SK-N-SH treated with all-trans-retinoic acid at 6 μM for 48 hours (cell line): ENCODE data around the gene HHATL.

Source experiments
- ATAC-seq: fragments of 200-7000 bp; cut with Tn5 transposase; 3 replicates; pipeline ENCODE4 v1.9.1; 2020; ENCODE audit warnings: mild to moderate bottlenecking, moderate library complexity
- ARNTL ChIP-seq: fragments of 450-650 bp; formaldehyde crosslinking; IDR thresholded peaks from 2 replicates; pipeline ENCODE4 v1.5.0; 2020; ENCODE audit warnings: low read depth, mild to moderate bottlenecking, moderate library complexity, borderline replicate concordance
- BACH2 ChIP-seq: fragments of 250-450 bp; sonication (Bioruptor Pico); IDR thresholded peaks from 2 replicates; pipeline ENCODE4 v1.9.0; 2021; ENCODE audit warnings: mild to moderate bottlenecking, borderline replicate concordance
- CSDC2 ChIP-seq: fragments of 250-450 bp; sonication (Bioruptor Pico); IDR thresholded peaks from 2 replicates; pipeline ENCODE4 v1.5.0; 2020; ENCODE audit warnings: mild to moderate bottlenecking, moderate library complexity
- ESRRG ChIP-seq: fragments of 250-450 bp; sonication (Bioruptor Pico); IDR thresholded peaks from 2 replicates; pipeline ENCODE4 v1.6.1; 2021; ENCODE audit warnings: mild to moderate bottlenecking
- GLIS3 ChIP-seq: fragments of 250-450 bp; sonication (Bioruptor Pico); IDR thresholded peaks from 2 replicates; pipeline ENCODE4 v1.5.0; 2020; ENCODE audit warnings: mild to moderate bottlenecking, moderate library complexity
- ISL1 ChIP-seq: fragments of 250-450 bp; sonication (Bioruptor Pico); IDR thresholded peaks from 2 replicates; pipeline ENCODE4 v2.1.2; 2022; ENCODE audit warnings: mild to moderate bottlenecking, moderate library complexity
- RARB ChIP-seq: fragments of 250-450 bp; sonication (Bioruptor Pico); IDR thresholded peaks from 2 replicates; pipeline ENCODE4 v1.8.0; 2021; ENCODE audit warnings: mild to moderate bottlenecking, moderate library complexity
- SNAI2 ChIP-seq: fragments of 250-450 bp; sonication (Bioruptor Pico); IDR thresholded peaks from 2 replicates; pipeline ENCODE4 v1.5.0; 2020; ENCODE audit warnings: mild to moderate bottlenecking, moderate library complexity
- TCF4 ChIP-seq: fragments of 250-450 bp; sonication (Bioruptor Pico); IDR thresholded peaks from 2 replicates; pipeline ENCODE4 v1.8.0; 2021; ENCODE audit warnings: mild to moderate bottlenecking, moderate library complexity, borderline replicate concordance
- TOX ChIP-seq: fragments of 250-450 bp; sonication (Bioruptor Pico); IDR thresholded peaks from 2 replicates; pipeline ENCODE4 v1.8.0; 2021; ENCODE audit warnings: mild to moderate bottlenecking, moderate library complexity, borderline replicate concordance
- ZC3H10 ChIP-seq: fragments of 250-450 bp; sonication (Bioruptor Pico); IDR thresholded peaks from 2 replicates; pipeline ENCODE4 v1.5.1; 2021; ENCODE audit warnings: mild to moderate bottlenecking, moderate library complexity
- ZNF565 ChIP-seq: fragments of 450-650 bp; formaldehyde crosslinking; conservative IDR thresholded peaks from 2 replicates; pipeline ENCODE4 v1.5.0; 2020; ENCODE audit warnings: low read depth, mild to moderate bottlenecking, moderate library complexity
- ZNF70 ChIP-seq: fragments of 450-650 bp; formaldehyde crosslinking; IDR thresholded peaks from 2 replicates; pipeline ENCODE4 v1.5.0; 2020; ENCODE audit warnings: mild to moderate bottlenecking, moderate library complexity
- ZNF8 ChIP-seq: fragments of 450-650 bp; formaldehyde crosslinking; IDR thresholded peaks from 2 replicates; pipeline ENCODE4 v1.5.0; 2020; ENCODE audit warnings: mild to moderate bottlenecking, moderate library complexity
- TF ChIP-seq, protein P1 (sequence below): fragments of 250-450 bp; sonication (Bioruptor Pico); IDR thresholded peaks from 2 replicates; pipeline ENCODE4 v1.8.0; 2021; ENCODE audit warnings: low read depth, mild to moderate bottlenecking, moderate library complexity, borderline replicate concordance
- TF ChIP-seq, protein P2 (sequence below): fragments of 250-450 bp; sonication (Bioruptor Pico); IDR thresholded peaks from 2 replicates; pipeline ENCODE4 v1.5.0; 2020; ENCODE audit warnings: mild to moderate bottlenecking, moderate library complexity
- TF ChIP-seq, protein P3 (sequence below): fragments of 250-450 bp; sonication (Bioruptor Pico); IDR thresholded peaks from 2 replicates; pipeline ENCODE4 v1.5.1; 2021; ENCODE audit warnings: mild to moderate bottlenecking, moderate library complexity
- TF ChIP-seq, protein P4 (sequence below): fragments of 250-450 bp; sonication (Bioruptor Pico); IDR thresholded peaks from 2 replicates; pipeline ENCODE4 v1.5.1; 2020; ENCODE audit warnings: low read depth, mild to moderate bottlenecking, moderate library complexity
- TF ChIP-seq, protein P5 (sequence below): fragments of 250-450 bp; sonication (Bioruptor Pico); IDR thresholded peaks from 2 replicates; pipeline ENCODE4 v1.8.0; 2020; ENCODE audit warnings: mild to moderate bottlenecking, moderate library complexity, borderline replicate concordance

Gene HHATL

DNA sequence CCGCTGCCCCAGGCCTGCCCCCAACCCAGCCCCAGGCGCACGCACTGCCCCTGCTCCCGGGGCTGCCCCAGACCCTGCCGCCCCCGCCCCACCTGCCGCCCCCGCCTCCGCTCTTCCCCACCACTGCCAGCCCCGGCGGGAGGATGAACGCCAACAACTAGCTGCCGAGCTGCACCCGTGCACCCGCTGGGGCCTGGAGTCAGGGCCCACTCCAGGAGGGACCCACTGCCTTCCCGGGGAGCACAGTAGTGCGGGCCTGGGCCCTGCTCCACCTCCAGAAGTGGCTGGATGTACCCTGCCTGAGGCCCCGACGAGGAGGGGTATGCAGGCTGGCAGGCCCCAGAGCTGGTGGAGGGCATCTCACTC is 38.2 kb downstream of the HHATL start:
- TF ChIP-seq, protein P1, sequence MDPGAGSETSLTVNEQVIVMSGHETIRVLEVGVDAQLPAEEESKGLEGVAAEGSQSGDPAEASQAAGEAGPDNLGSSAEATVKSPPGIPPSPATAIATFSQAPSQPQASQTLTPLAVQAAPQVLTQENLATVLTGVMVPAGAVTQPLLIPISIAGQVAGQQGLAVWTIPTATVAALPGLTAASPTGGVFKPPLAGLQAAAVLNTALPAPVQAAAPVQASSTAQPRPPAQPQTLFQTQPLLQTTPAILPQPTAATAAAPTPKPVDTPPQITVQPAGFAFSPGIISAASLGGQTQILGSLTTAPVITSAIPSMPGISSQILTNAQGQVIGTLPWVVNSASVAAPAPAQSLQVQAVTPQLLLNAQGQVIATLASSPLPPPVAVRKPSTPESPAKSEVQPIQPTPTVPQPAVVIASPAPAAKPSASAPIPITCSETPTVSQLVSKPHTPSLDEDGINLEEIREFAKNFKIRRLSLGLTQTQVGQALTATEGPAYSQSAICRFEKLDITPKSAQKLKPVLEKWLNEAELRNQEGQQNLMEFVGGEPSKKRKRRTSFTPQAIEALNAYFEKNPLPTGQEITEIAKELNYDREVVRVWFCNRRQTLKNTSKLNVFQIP (CRISPR knock-in tag) = no peak
- TF ChIP-seq ZC3H10 (no peak), RARB (CRISPR knock-in tag) (no peak), ZNF8 (CRISPR knock-in tag) (no peak), GLIS3 (CRISPR knock-in tag) (no peak), ZNF70 (no peak), SNAI2 (CRISPR knock-in tag) (no peak)
- TF ChIP-seq, protein P2, sequence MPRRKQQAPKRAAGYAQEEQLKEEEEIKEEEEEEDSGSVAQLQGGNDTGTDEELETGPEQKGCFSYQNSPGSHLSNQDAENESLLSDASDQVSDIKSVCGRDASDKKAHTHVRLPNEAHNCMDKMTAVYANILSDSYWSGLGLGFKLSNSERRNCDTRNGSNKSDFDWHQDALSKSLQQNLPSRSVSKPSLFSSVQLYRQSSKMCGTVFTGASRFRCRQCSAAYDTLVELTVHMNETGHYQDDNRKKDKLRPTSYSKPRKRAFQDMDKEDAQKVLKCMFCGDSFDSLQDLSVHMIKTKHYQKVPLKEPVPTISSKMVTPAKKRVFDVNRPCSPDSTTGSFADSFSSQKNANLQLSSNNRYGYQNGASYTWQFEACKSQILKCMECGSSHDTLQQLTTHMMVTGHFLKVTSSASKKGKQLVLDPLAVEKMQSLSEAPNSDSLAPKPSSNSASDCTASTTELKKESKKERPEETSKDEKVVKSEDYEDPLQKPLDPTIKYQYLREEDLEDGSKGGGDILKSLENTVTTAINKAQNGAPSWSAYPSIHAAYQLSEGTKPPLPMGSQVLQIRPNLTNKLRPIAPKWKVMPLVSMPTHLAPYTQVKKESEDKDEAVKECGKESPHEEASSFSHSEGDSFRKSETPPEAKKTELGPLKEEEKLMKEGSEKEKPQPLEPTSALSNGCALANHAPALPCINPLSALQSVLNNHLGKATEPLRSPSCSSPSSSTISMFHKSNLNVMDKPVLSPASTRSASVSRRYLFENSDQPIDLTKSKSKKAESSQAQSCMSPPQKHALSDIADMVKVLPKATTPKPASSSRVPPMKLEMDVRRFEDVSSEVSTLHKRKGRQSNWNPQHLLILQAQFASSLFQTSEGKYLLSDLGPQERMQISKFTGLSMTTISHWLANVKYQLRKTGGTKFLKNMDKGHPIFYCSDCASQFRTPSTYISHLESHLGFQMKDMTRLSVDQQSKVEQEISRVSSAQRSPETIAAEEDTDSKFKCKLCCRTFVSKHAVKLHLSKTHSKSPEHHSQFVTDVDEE = no peak
- no peak for ATAC-seq

DNA sequence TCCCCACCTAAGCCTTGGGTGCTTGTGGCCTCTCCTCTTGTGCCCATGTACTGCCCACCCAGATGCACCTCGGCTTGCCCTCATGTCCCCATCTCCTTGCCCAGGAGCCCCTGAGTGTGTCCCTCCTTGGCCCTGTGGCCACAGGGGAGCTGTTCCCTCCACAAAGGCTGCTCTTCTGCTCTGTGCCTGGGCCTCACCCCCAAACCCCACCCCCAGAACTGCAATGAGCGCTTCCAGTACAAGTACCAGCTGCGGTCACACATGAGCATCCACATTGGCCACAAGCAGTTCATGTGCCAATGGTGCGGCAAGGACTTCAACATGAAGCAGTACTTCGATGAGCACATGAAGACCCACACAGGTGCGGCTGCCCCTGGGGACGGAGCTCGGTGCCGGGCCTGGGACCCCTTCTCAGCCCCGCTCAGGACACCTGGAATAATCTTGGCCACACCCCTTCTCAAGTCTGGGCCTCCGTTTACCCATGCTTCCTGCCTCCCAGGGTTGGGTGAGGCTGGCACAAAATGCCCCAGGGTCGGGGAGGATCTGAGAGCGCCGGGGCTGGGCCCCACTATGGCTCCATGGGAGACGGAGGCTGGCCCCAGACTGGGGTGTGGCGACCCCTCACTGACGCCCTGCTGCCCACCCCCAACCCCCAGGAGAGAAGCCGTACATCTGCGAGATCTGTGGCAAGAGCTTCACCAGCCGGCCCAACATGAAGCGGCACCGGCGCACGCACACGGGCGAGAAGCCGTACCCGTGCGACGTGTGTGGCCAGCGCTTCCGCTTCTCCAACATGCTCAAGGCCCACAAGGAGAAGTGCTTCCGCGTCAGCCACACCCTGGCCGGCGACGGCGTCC is 38.8 kb downstream of the HHATL start:
- TF ChIP-seq ESRRG (CRISPR knock-in tag) (no peak), ZNF565 (CRISPR knock-in tag) (no peak), ZNF70 (no peak), BACH2 (CRISPR knock-in tag) (no peak), TOX (CRISPR knock-in tag) (no peak), GLIS3 (CRISPR knock-in tag) (no peak), SNAI2 (CRISPR knock-in tag) (no peak), RARB (CRISPR knock-in tag) (no peak), ISL1 (no peak), ARNTL (no peak), CSDC2 (CRISPR knock-in tag) (no peak), TCF4 (CRISPR knock-in tag) (no peak)
- TF ChIP-seq, protein P2 = no peak
- TF ChIP-seq, protein P3, sequence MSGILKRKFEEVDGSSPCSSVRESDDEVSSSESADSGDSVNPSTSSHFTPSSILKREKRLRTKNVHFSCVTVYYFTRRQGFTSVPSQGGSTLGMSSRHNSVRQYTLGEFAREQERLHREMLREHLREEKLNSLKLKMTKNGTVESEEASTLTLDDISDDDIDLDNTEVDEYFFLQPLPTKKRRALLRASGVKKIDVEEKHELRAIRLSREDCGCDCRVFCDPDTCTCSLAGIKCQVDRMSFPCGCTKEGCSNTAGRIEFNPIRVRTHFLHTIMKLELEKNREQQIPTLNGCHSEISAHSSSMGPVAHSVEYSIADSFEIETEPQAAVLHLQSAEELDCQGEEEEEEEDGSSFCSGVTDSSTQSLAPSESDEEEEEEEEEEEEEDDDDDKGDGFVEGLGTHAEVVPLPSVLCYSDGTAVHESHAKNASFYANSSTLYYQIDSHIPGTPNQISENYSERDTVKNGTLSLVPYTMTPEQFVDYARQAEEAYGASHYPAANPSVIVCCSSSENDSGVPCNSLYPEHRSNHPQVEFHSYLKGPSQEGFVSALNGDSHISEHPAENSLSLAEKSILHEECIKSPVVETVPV (CRISPR knock-in tag) = no peak
- TF ChIP-seq, protein P4, sequence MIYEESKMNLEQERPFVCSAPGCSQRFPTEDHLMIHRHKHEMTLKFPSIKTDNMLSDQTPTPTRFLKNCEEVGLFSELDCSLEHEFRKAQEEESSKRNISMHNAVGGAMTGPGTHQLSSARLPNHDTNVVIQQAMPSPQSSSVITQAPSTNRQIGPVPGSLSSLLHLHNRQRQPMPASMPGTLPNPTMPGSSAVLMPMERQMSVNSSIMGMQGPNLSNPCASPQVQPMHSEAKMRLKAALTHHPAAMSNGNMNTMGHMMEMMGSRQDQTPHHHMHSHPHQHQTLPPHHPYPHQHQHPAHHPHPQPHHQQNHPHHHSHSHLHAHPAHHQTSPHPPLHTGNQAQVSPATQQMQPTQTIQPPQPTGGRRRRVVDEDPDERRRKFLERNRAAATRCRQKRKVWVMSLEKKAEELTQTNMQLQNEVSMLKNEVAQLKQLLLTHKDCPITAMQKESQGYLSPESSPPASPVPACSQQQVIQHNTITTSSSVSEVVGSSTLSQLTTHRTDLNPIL (CRISPR knock-in tag) = no peak
- TF ChIP-seq, protein P5, sequence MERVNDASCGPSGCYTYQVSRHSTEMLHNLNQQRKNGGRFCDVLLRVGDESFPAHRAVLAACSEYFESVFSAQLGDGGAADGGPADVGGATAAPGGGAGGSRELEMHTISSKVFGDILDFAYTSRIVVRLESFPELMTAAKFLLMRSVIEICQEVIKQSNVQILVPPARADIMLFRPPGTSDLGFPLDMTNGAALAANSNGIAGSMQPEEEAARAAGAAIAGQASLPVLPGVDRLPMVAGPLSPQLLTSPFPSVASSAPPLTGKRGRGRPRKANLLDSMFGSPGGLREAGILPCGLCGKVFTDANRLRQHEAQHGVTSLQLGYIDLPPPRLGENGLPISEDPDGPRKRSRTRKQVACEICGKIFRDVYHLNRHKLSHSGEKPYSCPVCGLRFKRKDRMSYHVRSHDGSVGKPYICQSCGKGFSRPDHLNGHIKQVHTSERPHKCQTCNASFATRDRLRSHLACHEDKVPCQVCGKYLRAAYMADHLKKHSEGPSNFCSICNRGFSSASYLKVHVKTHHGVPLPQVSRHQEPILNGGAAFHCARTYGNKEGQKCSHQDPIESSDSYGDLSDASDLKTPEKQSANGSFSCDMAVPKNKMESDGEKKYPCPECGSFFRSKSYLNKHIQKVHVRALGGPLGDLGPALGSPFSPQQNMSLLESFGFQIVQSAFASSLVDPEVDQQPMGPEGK (CRISPR knock-in tag) = no peak
- no peak for ATAC-seq
